Breast epithelium (tissue), 4 donors: ENCODE data around the gene CHN1. TPM values are rescaled to one million over a fixed set of nuclear protein-coding genes. Genes with fewer than 3 reads are reported as not detected.

ENCODE experiments used
- DNase-seq, 2 donors: peaks; one replicate each; pipeline ENCODE4 v3.0.0-alpha.2; 2019; ENCODE audit warnings: low spot score in 2 of 2
- H3K27ac ChIP-seq, 2 donors: fragments of 200-600 bp; sonication (generic) in 1 of 2; one replicate each; pipeline ENCODE4 v1.5.1; 2016 to 2019; ENCODE audit warnings: mild to moderate bottlenecking in 1 of 2
- H3K27me3 ChIP-seq, 2 donors: fragments of 200-600 bp; sonication (generic) in 1 of 2; one replicate each; pipeline versions ENCODE4 v1.5.1 to v1.6.0; 2017 to 2019; ENCODE audit warnings: control low read depth in 1 of 2, mild to moderate bottlenecking in 1 of 2
- H3K36me3 ChIP-seq: fragments of 200-600 bp; one replicate; pipeline ENCODE4 v1.5.1; 2019
- H3K4me1 ChIP-seq, 2 donors: fragments of 200-600 bp; sonication (generic); one replicate each; pipeline ENCODE4 v1.5.1; 2016 to 2019; ENCODE audit warnings: control low read depth in 1 of 2
- H3K4me3 ChIP-seq, 3 donors: fragments of 200-600 bp; sonication (generic); 1 replicate in 2 of 3; 2 replicates in 1 of 3; pipeline ENCODE4 v1.5.1; 2016 to 2019; ENCODE audit warnings: mild to moderate bottlenecking in 3 of 3, moderate library complexity in 2 of 3
- H3K9me3 ChIP-seq, 2 donors: fragments of 200-600 bp; sonication (generic) in 1 of 2; one replicate each; pipeline ENCODE4 v1.5.1; 2016 to 2019; ENCODE audit warnings: control low read depth in 1 of 2
- POLR2A ChIP-seq: fragments of 450-650 bp; IDR thresholded peaks from one replicate; pipeline ENCODE4 v1.6.1; 2016; ENCODE audit warnings: antibody characterized with exemption, mild to moderate bottlenecking, moderate library complexity
- POLR2AphosphoS5 ChIP-seq, 3 donors: sonication (generic); formaldehyde crosslinking; IDR thresholded peaks; one replicate each; pipeline ENCODE4 v1.6.1; 2017; ENCODE audit warnings: antibody characterized with exemption in 3 of 3
- intact Hi-C: fragments of 100-400 bp; cut with DNase I; formaldehyde crosslinking; loops from one replicate; pipeline ENCODE4 v1.15.1; 2023; ENCODE audit warnings: low total_unique reads
- total RNA-seq, 3 donors: library from RNA; depleted of rRNA; stranded (reverse); fragments of >200 nt; gene quantifications; one replicate each; pipeline ENCODE4 v1.1.0, GENCODE V29; 2016
- TF ChIP-seq, protein P1 (sequence below), 3 donors: fragments of 450-650 bp; IDR thresholded peaks; one replicate each; pipeline ENCODE4 v1.5.1; 2016 to 2017; ENCODE audit warnings: antibody characterized with exemption in 3 of 3, mild to moderate bottlenecking in 3 of 3, moderate library complexity in 3 of 3

Gene CHN1
- total RNA-seq, 3 donors from 2014 or later, result 9.8 to 14.7 (median 13.4) TPM

DNA sequence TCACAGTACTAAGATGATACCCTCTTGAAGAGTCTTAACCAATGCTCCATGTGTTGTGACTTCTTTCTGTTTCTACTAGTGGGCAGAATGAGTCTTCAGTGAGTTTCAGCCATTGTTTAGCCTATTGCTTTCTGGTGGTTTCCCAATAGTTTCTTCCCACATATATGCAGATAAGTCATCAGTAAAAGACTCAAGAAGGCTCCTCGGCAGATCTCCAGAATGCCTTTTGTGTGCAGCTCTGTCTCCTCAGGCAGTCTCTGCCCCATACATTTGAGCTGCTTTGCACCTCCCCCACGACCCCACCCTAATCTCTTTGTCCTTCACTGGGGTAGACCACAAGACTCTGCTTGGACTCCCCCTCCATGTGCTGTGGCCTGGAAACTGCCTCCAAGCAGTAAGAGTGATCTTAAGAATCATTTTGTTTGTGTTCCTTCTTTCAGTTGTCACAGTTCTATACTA, 169.4 kb downstream of the CHN1 start:
- H3K27me3 ChIP-seq, result no peaks in the 10 kb centered on the region
- H3K4me1 ChIP-seq, result no peaks in the 10 kb centered on the region
- H3K36me3 ChIP-seq, result no peaks in the 10 kb centered on the region
- H3K4me3 ChIP-seq, result no peak overlapping the region
- intact Hi-C loops, result no loop called here
- DNase-seq, result no peak
- TF ChIP-seq POLR2AphosphoS5 (IDR thresholded peaks at IDR 0.05), result no peak
- TF ChIP-seq, protein P1, sequence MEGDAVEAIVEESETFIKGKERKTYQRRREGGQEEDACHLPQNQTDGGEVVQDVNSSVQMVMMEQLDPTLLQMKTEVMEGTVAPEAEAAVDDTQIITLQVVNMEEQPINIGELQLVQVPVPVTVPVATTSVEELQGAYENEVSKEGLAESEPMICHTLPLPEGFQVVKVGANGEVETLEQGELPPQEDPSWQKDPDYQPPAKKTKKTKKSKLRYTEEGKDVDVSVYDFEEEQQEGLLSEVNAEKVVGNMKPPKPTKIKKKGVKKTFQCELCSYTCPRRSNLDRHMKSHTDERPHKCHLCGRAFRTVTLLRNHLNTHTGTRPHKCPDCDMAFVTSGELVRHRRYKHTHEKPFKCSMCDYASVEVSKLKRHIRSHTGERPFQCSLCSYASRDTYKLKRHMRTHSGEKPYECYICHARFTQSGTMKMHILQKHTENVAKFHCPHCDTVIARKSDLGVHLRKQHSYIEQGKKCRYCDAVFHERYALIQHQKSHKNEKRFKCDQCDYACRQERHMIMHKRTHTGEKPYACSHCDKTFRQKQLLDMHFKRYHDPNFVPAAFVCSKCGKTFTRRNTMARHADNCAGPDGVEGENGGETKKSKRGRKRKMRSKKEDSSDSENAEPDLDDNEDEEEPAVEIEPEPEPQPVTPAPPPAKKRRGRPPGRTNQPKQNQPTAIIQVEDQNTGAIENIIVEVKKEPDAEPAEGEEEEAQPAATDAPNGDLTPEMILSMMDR (IDR thresholded peaks at IDR 0.05), result no peak
- no peak for TF ChIP-seq POLR2A
- H3K9me3 ChIP-seq, result peaks cover 0 to 4% of the 10 kb centered on the region in 2 donors
- no peak overlapping the region for H3K27ac ChIP-seq

GRCh38 chr2:174833737-174834136, 171.4 kb downstream of the CHN1 start:
- intact Hi-C loops, result no loop called here
- TF ChIP-seq, protein P1 (IDR thresholded peaks at IDR 0.05), result no peak
- TF ChIP-seq POLR2AphosphoS5 (IDR thresholded peaks at IDR 0.05), result no peak
- no peak for TF ChIP-seq POLR2A
- Histone ChIP-seq H3K27me3 (no peaks in the 10 kb centered on the region), H3K27ac (no peak overlapping the region), H3K36me3 (no peaks in the 10 kb centered on the region), H3K4me3 (no peak overlapping the region), H3K4me1 (no peaks in the 10 kb centered on the region), H3K9me3 (peaks cover 0 to 4% of the 10 kb centered on the region in 2 donors)
- no peak for DNase-seq

DNA sequence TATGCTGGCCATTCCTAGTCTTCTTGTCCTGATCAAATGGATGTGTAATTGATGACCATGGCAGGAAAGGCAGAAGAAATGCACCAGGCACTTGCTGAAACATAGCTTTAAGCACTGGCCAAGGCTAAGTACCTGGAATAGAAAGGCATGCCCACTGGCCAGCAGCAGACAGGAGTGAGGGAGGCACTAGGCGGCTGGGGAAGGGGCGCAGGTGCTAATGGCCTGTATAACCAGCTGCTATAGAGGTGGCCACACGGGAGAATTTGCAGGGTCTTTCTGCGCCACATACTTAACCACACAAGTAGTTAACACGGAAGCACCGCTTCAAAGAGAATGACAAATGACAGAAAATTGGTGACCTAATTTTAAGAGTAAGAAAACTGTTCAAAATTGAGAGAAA, 174.6 kb downstream of the CHN1 start:
- H3K27ac ChIP-seq, result no peak overlapping the region
- H3K4me3 ChIP-seq, result no peak overlapping the region
- intact Hi-C loops, result no loop called here
- DNase-seq, result no peak
- peaks cover 0 to 3% of the 10 kb centered on the region in 2 donors for H3K4me1 ChIP-seq
- no peaks in the 10 kb centered on the region for H3K36me3 ChIP-seq
- TF ChIP-seq POLR2A (no peak), POLR2AphosphoS5 (IDR thresholded peaks at IDR 0.05) (no peak)
- TF ChIP-seq, protein P1 (IDR thresholded peaks at IDR 0.05), result no peak
- H3K9me3 ChIP-seq, result peaks cover 0 to 4% of the 10 kb centered on the region in 2 donors
- H3K27me3 ChIP-seq, result no peaks in the 10 kb centered on the region

GRCh38 chr2:174829550-174829949, 175.6 kb downstream of the CHN1 start:
- DNase-seq, result no peak
- Histone ChIP-seq H3K4me3 (no peak overlapping the region), H3K27me3 (no peaks in the 10 kb centered on the region), H3K4me1 (peaks cover 0 to 3% of the 10 kb centered on the region in 2 donors), H3K36me3 (no peaks in the 10 kb centered on the region), H3K27ac (no peak overlapping the region), H3K9me3 (peaks cover 0 to 4% of the 10 kb centered on the region in 2 donors)
- TF ChIP-seq POLR2A (no peak), POLR2AphosphoS5 (IDR thresholded peaks at IDR 0.05) (no peak)
- TF ChIP-seq, protein P1 (IDR thresholded peaks at IDR 0.05), result no peak
- intact Hi-C loops, result no loop called here

DNA sequence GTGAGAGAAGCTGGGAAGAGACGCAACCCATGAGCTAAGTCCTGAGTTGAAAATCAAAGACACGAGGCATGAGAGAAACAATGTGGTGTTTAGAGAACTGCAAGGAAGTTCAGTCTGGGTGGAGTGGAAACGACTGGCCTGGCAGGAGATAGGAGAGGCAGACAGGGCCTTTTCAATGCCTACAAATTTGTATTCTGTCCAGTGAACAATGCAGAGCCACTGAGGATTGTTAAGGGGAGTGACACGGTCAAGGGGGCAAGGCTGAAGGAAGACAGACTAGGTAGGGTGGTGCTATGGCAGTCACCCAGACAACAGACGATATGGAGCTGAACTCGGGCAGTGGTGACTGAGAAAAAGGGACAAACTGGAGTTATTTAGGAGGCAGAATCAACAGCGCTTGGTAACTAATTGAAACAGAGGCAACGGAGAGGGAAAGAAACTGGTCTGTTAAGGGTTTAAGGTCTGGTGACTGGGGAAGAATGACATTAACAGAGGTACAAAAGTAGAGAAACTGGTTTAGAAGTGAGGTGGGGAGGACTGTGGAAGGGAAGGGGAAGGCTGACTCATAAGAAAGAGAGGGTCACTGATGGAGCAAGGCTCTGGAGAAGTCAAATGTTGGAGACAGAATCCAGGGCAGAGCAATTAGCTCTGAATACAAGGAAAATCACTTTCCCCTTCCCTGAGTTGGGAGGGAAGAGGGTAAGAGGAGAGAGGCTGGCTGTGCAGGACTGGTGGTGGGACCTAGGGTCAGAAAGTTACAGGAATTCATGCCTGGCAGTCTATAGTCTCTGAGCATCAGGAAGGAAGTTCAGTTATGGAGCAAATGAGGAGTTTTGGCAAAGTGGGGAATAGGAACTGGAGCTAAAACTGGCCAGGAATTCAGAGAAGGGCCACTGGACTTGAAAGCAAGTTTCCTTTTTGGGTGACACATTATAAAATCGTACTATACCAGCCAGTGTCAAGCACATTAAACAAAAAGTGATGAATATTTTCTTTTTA, 177.5 kb downstream of the CHN1 start:
- Histone ChIP-seq H3K36me3 (no peaks in the 10 kb centered on the region), H3K4me1 (peaks cover 0 to 3% of the 10 kb centered on the region in 2 donors), H3K4me3 (no peak overlapping the region), H3K27ac (peak overlapping the region; percentile 69 to 84), H3K27me3 (no peaks in the 10 kb centered on the region), H3K9me3 (no peaks in the 10 kb centered on the region)
- DNase-seq, result no peak
- intact Hi-C loops, result no loop called here
- TF ChIP-seq POLR2A (no peak), POLR2AphosphoS5 (IDR thresholded peaks at IDR 0.05) (no peak)
- TF ChIP-seq, protein P1 (IDR thresholded peaks at IDR 0.05), result no peak
